ENCODE measurements around the gene UGT2B11.
A peak's percentile ranks its signal among the peaks of the same experiment; 100 is the strongest.
"Not testable (repeated sequence)": the region's sequence is repeated elsewhere in the genome, so short reads cannot be mapped to it uniquely, and the experiment has no call there.

UGT2B11 gene

GRCh38 chr4:69214716-69215115, at the start of gene UGT2B11:
TSS of gene UGT2B11 (minus strand) at chr4:69214748. CDS start at chr4:69214722, 26 bp downstream.
- DNase-seq (ENCODE audit: low spot score) = no peak

- DNase-seq (ENCODE audit: low spot score) = not testable (repeated sequence)
These were observed 38.7 kb upstream of the UGT2B11 start for GRCh38 chr4:69253147-69253772.

- DNase-seq (ENCODE audit: low spot score) = not testable (repeated sequence)
These were observed 36.3 kb upstream of the UGT2B11 start for GRCh38 chr4:69250884-69251283.

- not testable (repeated sequence) for DNase-seq (ENCODE audit: low spot score)
These were observed 28.2 kb upstream of the UGT2B11 start for GRCh38 chr4:69242562-69243240.

- DNase-seq (ENCODE audit: low spot score) = not testable (repeated sequence)
These were observed 27.2 kb upstream of the UGT2B11 start for GRCh38 chr4:69241746-69242145.

- not testable (repeated sequence) for DNase-seq (ENCODE audit: low spot score)
These were observed 26.2 kb upstream of the UGT2B11 start for GRCh38 chr4:69240787-69241186.

- DNase-seq (ENCODE audit: low spot score) = no peak
These were observed 25.1 kb upstream of the UGT2B11 start for GRCh38 chr4:69239557-69240168.

GRCh38 chr4:69239092-69239491, 24.5 kb upstream of the UGT2B11 start:
- DNase-seq (ENCODE audit: low spot score) = no peak

- DNase-seq (ENCODE audit: low spot score) = no peak
These were observed 10.3 kb upstream of the UGT2B11 start for GRCh38 chr4:69224891-69225290.

GRCh38 chr4:69223277-69223676, 8.7 kb upstream of the UGT2B11 start:
- DNase-seq (ENCODE audit: low spot score) = not testable (repeated sequence)

GRCh38 chr4:69218491-69218890, 3.9 kb upstream of the UGT2B11 start:
- DNase-seq (ENCODE audit: low spot score) = not testable (repeated sequence)

- no peak for DNase-seq (ENCODE audit: low spot score)
These were observed 3.6 kb downstream of the UGT2B11 start for GRCh38 chr4:69210911-69211310.

- DNase-seq (ENCODE audit: low spot score) = not testable (repeated sequence)
These were observed 16.0 kb downstream of the UGT2B11 start for GRCh38 chr4:69198506-69198905.

- no peak for DNase-seq (ENCODE audit: low spot score)
These were observed 18.2 kb downstream of the UGT2B11 start for GRCh38 chr4:69196209-69196965.

- no peak for DNase-seq (ENCODE audit: low spot score)
These were observed 20.4 kb downstream of the UGT2B11 start for GRCh38 chr4:69194166-69194565.

GRCh38 chr4:69191905-69192304, 22.6 kb downstream of the UGT2B11 start:
- DNase-seq (ENCODE audit: low spot score) = not testable (repeated sequence)

- DNase-seq (ENCODE audit: low spot score) = not testable (repeated sequence)
These were observed 23.9 kb downstream of the UGT2B11 start for GRCh38 chr4:69190621-69191020.

GRCh38 chr4:69181519-69182169, 32.9 kb downstream of the UGT2B11 start:
- DNase-seq (ENCODE audit: low spot score) = not testable (repeated sequence)

- not testable (repeated sequence) for DNase-seq (ENCODE audit: low spot score)
These were observed 34.7 kb downstream of the UGT2B11 start for GRCh38 chr4:69179817-69180216.

GRCh38 chr4:69178751-69179205, 35.8 kb downstream of the UGT2B11 start:
- DNase-seq (ENCODE audit: low spot score) = not testable (repeated sequence)

- peak; percentile 48 for DNase-seq (ENCODE audit: low spot score)
These were observed 44.1 kb downstream of the UGT2B11 start for GRCh38 chr4:69170233-69171134.
